Activated T-helper 1 cell treated with anti-CD3 and anti-CD28 coated beads, Interleukin-12 subunit alpha, Interleukin-12 subunit beta, Interleukin-2, Interleukin-4 antibody, amounts not matched to agents 30 ng/mL and 10 ng/mL and 1 ng/mL, durations not matched to agents 14 hours and 24 hours and 36 hours (primary cell): Measurements from ENCODE around the gene CKMT2. TPM values are rescaled to one million over a fixed set of nuclear protein-coding genes. Genes with fewer than 3 reads are reported as not detected.

Experiments
- DNase-seq: peaks from one replicate; pipeline ENCODE4 v3.0.0; 2021; ENCODE audit warnings: low spot score
- H3K27ac Mint-ChIP-seq: one replicate; pipeline ENCODE4 v1.8.0; 2021; ENCODE audit warnings: mild to moderate bottlenecking, mixed read lengths
- H3K27me3 Mint-ChIP-seq: one replicate; pipeline ENCODE4 v1.8.0; 2022; ENCODE audit warnings: mild to moderate bottlenecking, moderate library complexity, mixed read lengths; ENCODE audit not compliant: insufficient read depth
- H3K36me3 Mint-ChIP-seq: one replicate; pipeline ENCODE4 v1.8.0; 2021; ENCODE audit warnings: low read depth, mixed read lengths
- H3K4me1 Mint-ChIP-seq: one replicate; pipeline ENCODE4 v1.8.0; 2021; ENCODE audit warnings: low read depth, mixed read lengths
- H3K4me3 Mint-ChIP-seq: one replicate; pipeline ENCODE4 v1.8.0; 2021; ENCODE audit warnings: mild to moderate bottlenecking, moderate library complexity, mixed read lengths
- H3K9me3 Mint-ChIP-seq: one replicate; pipeline ENCODE4 v1.8.0; 2021; ENCODE audit warnings: mixed read lengths
- intact Hi-C: fragments of 100-400 bp; cut with micrococcal nuclease; formaldehyde crosslinking; loops from one replicate; pipeline ENCODE4 v1.15.1; 2024
- total RNA-seq: library from RNA; stranded (reverse); gene quantifications from 2 replicates; pipeline ENCODE4 v1.2.3, GENCODE V29; 2022

Gene CKMT2
- total RNA-seq, 1 donor from 2014 or later = not detected

- intact Hi-C loops = loop anchor here (1.0 to 10.0 kb wide), 8 partner anchors 120 to 1045 kb away; partner anchors contain the start of gene SERINC5
- peak overlapping the region; percentile 98 for H3K27ac Mint-ChIP-seq
- H3K4me1 Mint-ChIP-seq = peaks cover 32% of the 10 kb centered on the region
- H3K27me3 Mint-ChIP-seq = no peaks in the 10 kb centered on the region
- H3K9me3 Mint-ChIP-seq = no peaks in the 10 kb centered on the region
- peaks cover 14% of the 10 kb centered on the region for H3K36me3 Mint-ChIP-seq
- DNase-seq = no peak
- peak overlapping the region; percentile 97 for H3K4me3 Mint-ChIP-seq
Measured at GRCh38 chr5:81302596-81302995, 69.5 kb downstream of the CKMT2 start.

- intact Hi-C loops = loop anchor here (5.0 to 10.0 kb wide), 7 partner anchors 119 to 1046 kb away; partner anchors contain the start of gene SERINC5
- no peaks in the 10 kb centered on the region for H3K27me3 Mint-ChIP-seq
- H3K9me3 Mint-ChIP-seq = no peaks in the 10 kb centered on the region
- peak overlapping the region; percentile 60 for H3K4me3 Mint-ChIP-seq
- no peak for DNase-seq
- H3K36me3 Mint-ChIP-seq = peaks cover 12% of the 10 kb centered on the region
- H3K4me1 Mint-ChIP-seq = peaks cover 32% of the 10 kb centered on the region
- no peak overlapping the region for H3K27ac Mint-ChIP-seq
Measured at GRCh38 chr5:81303563-81303962, 70.4 kb downstream of the CKMT2 start.

- no peak for DNase-seq
Measured at GRCh38 chr5:81305785-81306184, 72.7 kb downstream of the CKMT2 start.

GRCh38 chr5:81308836-81309235, 75.7 kb downstream of the CKMT2 start:
- Mint-ChIP-seq H3K4me3 (no peak overlapping the region), H3K9me3 (no peaks in the 10 kb centered on the region), H3K4me1 (peaks cover 11% of the 10 kb centered on the region), H3K36me3 (peaks cover 30% of the 10 kb centered on the region), H3K27ac (no peak overlapping the region), H3K27me3 (no peaks in the 10 kb centered on the region)
- intact Hi-C loops = loop anchor here (10.0 kb wide), 2 partner anchors 444 to 856 kb away; no protein-coding TSS in a partner anchor
- no peak for DNase-seq

More at GRCh38 chr5:81305785-81306184, 72.7 kb downstream of the CKMT2 start:
- H3K4me1 Mint-ChIP-seq = peaks cover 17% of the 10 kb centered on the region
- H3K27me3 Mint-ChIP-seq = no peaks in the 10 kb centered on the region
- H3K4me3 Mint-ChIP-seq = no peak overlapping the region
- no peak overlapping the region for H3K27ac Mint-ChIP-seq
- H3K36me3 Mint-ChIP-seq = peaks cover 23% of the 10 kb centered on the region
- intact Hi-C loops = loop anchor here (10.0 kb wide), 2 partner anchors 441 to 859 kb away; no protein-coding TSS in a partner anchor
- H3K9me3 Mint-ChIP-seq = no peaks in the 10 kb centered on the region

GRCh38 chr5:81310402-81311063, 77.4 kb downstream of the CKMT2 start:
- H3K4me1 Mint-ChIP-seq = peaks cover 5% of the 10 kb centered on the region
- H3K4me3 Mint-ChIP-seq = no peak overlapping the region
- H3K27ac Mint-ChIP-seq = no peak overlapping the region
- peaks cover 27% of the 10 kb centered on the region for H3K36me3 Mint-ChIP-seq
- no peaks in the 10 kb centered on the region for H3K9me3 Mint-ChIP-seq
- no peak for DNase-seq
- intact Hi-C loops = no loop called here
- H3K27me3 Mint-ChIP-seq = no peaks in the 10 kb centered on the region

- peaks cover 9% of the 10 kb centered on the region for H3K4me1 Mint-ChIP-seq
- peaks cover 28% of the 10 kb centered on the region for H3K36me3 Mint-ChIP-seq
- intact Hi-C loops = no loop called here
- no peaks in the 10 kb centered on the region for H3K27me3 Mint-ChIP-seq
- H3K9me3 Mint-ChIP-seq = no peaks in the 10 kb centered on the region
- no peak overlapping the region for H3K27ac Mint-ChIP-seq
- DNase-seq = no peak
- H3K4me3 Mint-ChIP-seq = no peak overlapping the region
Measured at GRCh38 chr5:81313278-81313677, 80.2 kb downstream of the CKMT2 start.

GRCh38 chr5:81313686-81314085, 80.6 kb downstream of the CKMT2 start:
- no peaks in the 10 kb centered on the region for H3K9me3 Mint-ChIP-seq
- peaks cover 9% of the 10 kb centered on the region for H3K4me1 Mint-ChIP-seq
- no peaks in the 10 kb centered on the region for H3K27me3 Mint-ChIP-seq
- peaks cover 30% of the 10 kb centered on the region for H3K36me3 Mint-ChIP-seq
- H3K27ac Mint-ChIP-seq = no peak overlapping the region
- H3K4me3 Mint-ChIP-seq = no peak overlapping the region
- intact Hi-C loops = no loop called here
- no peak for DNase-seq

GRCh38 chr5:81314581-81314980, 81.5 kb downstream of the CKMT2 start:
- Mint-ChIP-seq H3K27ac (no peak overlapping the region), H3K9me3 (no peaks in the 10 kb centered on the region), H3K27me3 (no peaks in the 10 kb centered on the region), H3K4me1 (peaks cover 9% of the 10 kb centered on the region), H3K36me3 (peaks cover 23% of the 10 kb centered on the region), H3K4me3 (no peak overlapping the region)
- intact Hi-C loops = no loop called here
- no peak for DNase-seq

- Mint-ChIP-seq H3K36me3 (peaks cover 21% of the 10 kb centered on the region), H3K27ac (no peak overlapping the region), H3K4me3 (no peak overlapping the region), H3K4me1 (peaks cover 9% of the 10 kb centered on the region), H3K9me3 (no peaks in the 10 kb centered on the region), H3K27me3 (no peaks in the 10 kb centered on the region)
- DNase-seq = no peak
- intact Hi-C loops = no loop called here
Measured at GRCh38 chr5:81315336-81315735, 82.2 kb downstream of the CKMT2 start.

GRCh38 chr5:81315830-81316229, 82.7 kb downstream of the CKMT2 start:
- no peaks in the 10 kb centered on the region for H3K27me3 Mint-ChIP-seq
- H3K27ac Mint-ChIP-seq = no peak overlapping the region
- peaks cover 19% of the 10 kb centered on the region for H3K36me3 Mint-ChIP-seq
- H3K4me1 Mint-ChIP-seq = peaks cover 7% of the 10 kb centered on the region
- H3K9me3 Mint-ChIP-seq = no peaks in the 10 kb centered on the region
- no peak for DNase-seq
- H3K4me3 Mint-ChIP-seq = no peak overlapping the region
- intact Hi-C loops = no loop called here

Other genes with a start within 250 kb of the CKMT2 start
- 41.7 and 47.3 TPM in 2 replicates for gene ZCCHC9, start 68.3 kb downstream of the CKMT2 start, total RNA-seq
- not detected in 2 replicates for gene ACOT12, start 160.8 kb downstream of the CKMT2 start, total RNA-seq